ENCODE results near the gene NR2C2.

The NR2C2 gene

DNA sequence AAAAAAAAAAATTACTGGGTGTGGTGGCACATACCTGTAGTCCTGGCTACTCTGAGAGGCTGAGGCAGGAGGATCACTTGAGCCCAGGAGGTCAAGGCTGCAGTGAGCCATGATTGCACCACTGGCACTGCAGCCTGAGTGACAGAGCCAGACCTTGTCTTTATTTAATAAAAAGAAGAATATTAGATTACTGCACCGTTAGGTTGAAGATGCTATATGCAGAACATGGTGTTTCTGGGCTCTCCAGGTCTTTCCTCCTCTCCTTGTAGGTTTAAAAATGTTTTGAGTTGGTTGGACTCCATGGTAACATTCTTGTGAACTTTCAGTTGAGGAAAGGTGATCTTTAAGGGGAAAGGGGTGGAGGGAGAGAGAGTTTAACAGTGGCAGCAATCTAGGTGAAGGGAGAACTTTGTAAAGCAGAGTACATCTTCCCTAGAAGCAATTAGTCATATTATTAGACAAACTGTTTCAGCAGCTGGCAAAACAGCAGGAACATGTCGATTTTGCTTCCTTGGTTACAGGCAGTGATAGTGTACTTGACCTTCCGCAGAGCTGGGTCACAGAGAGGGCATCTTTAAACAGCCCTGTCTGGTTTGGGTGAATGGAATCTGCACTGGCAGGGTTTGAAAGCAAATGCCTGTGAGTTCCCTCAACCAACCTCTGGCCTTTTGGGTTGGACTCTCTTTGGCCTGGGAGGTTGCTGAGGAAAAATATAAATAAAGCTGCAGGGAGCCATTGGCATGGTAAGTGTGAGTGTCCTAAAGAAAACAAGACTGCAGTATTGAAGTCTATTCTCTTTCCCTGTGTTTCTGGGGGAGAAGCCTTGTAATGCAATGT, 42.8 kb downstream of the NR2C2 start:
- Histone ChIP-seq H3K9me2 (replicated peaks; ENCODE audit: insufficient read depth, low read length) (no peaks in the 10 kb centered on the region), H3K27ac (ENCODE audit: low read depth, low read length) (no peak overlapping the region), H3K4me2 (ENCODE audit: low read depth, low read length, poor library complexity, severe bottlenecking) (no peak overlapping the region), H3K9ac (ENCODE audit: low read length) (no peak overlapping the region), H3K4me3 (ENCODE audit: insufficient read depth, low read length, poor library complexity, severe bottlenecking) (no peak overlapping the region), H3F3A (ENCODE audit: insufficient read depth) (no peaks in the 10 kb centered on the region), H3K9me3 (ENCODE audit: insufficient read depth, low read length) (no peaks in the 10 kb centered on the region), H3K27me3 (ENCODE audit: low read length) (no peaks in the 10 kb centered on the region), H3K36me3 (ENCODE audit: low read length) (no peaks in the 10 kb centered on the region), H4K20me1 (ENCODE audit: low read depth, low read length) (no peaks in the 10 kb centered on the region), H3K79me2 (ENCODE audit: insufficient read depth, low read length) (peaks cover 25% of the 10 kb centered on the region), H2AFZ (ENCODE audit: low read depth, low read length, severe bottlenecking) (no peak overlapping the region)
- TF ChIP-seq, protein P1, sequence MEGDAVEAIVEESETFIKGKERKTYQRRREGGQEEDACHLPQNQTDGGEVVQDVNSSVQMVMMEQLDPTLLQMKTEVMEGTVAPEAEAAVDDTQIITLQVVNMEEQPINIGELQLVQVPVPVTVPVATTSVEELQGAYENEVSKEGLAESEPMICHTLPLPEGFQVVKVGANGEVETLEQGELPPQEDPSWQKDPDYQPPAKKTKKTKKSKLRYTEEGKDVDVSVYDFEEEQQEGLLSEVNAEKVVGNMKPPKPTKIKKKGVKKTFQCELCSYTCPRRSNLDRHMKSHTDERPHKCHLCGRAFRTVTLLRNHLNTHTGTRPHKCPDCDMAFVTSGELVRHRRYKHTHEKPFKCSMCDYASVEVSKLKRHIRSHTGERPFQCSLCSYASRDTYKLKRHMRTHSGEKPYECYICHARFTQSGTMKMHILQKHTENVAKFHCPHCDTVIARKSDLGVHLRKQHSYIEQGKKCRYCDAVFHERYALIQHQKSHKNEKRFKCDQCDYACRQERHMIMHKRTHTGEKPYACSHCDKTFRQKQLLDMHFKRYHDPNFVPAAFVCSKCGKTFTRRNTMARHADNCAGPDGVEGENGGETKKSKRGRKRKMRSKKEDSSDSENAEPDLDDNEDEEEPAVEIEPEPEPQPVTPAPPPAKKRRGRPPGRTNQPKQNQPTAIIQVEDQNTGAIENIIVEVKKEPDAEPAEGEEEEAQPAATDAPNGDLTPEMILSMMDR (IDR thresholded peaks at IDR 0.05; ENCODE audit: insufficient read depth, low read length, poor library complexity, severe bottlenecking): no peak
- TF ChIP-seq EZH2phosphoT487 (conservative IDR thresholded peaks at IDR 0.05; ENCODE audit: low read length): no peak

DNA sequence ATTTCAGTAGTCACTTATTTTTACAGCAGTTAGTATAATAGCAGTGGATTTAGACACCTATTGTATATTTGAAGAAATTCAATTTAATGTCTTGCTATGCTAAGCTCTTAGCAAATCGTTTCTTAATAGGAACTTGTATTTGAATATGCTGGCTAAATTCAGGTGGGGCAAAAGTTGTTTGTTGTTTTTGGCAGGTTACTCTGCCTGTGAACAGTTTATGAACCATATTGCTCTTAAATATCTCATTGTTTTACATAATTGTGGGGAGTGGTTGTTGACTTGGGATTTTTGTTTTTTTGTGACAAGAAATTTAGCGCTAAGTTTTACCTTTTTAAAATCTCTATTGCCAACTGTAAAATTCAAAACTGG, 43.4 kb downstream of the NR2C2 start:
- Histone ChIP-seq H3K9me2 (replicated peaks; ENCODE audit: insufficient read depth, low read length) (no peaks in the 10 kb centered on the region), H3K79me2 (ENCODE audit: insufficient read depth, low read length) (peaks cover 25% of the 10 kb centered on the region), H2AFZ (ENCODE audit: low read depth, low read length, severe bottlenecking) (no peak overlapping the region), H4K20me1 (ENCODE audit: low read depth, low read length) (no peaks in the 10 kb centered on the region), H3K9ac (ENCODE audit: low read length) (no peak overlapping the region), H3K4me2 (ENCODE audit: low read depth, low read length, poor library complexity, severe bottlenecking) (no peak overlapping the region), H3K36me3 (ENCODE audit: low read length) (no peaks in the 10 kb centered on the region), H3F3A (ENCODE audit: insufficient read depth) (no peaks in the 10 kb centered on the region), H3K9me3 (ENCODE audit: insufficient read depth, low read length) (no peaks in the 10 kb centered on the region), H3K4me3 (ENCODE audit: insufficient read depth, low read length, poor library complexity, severe bottlenecking) (no peak overlapping the region), H3K27me3 (ENCODE audit: low read length) (no peaks in the 10 kb centered on the region), H3K27ac (ENCODE audit: low read depth, low read length) (no peak overlapping the region)
- TF ChIP-seq, protein P1 (IDR thresholded peaks at IDR 0.05; ENCODE audit: insufficient read depth, low read length, poor library complexity, severe bottlenecking): no peak
- no peak for TF ChIP-seq EZH2phosphoT487 (conservative IDR thresholded peaks at IDR 0.05; ENCODE audit: low read length)

DNA sequence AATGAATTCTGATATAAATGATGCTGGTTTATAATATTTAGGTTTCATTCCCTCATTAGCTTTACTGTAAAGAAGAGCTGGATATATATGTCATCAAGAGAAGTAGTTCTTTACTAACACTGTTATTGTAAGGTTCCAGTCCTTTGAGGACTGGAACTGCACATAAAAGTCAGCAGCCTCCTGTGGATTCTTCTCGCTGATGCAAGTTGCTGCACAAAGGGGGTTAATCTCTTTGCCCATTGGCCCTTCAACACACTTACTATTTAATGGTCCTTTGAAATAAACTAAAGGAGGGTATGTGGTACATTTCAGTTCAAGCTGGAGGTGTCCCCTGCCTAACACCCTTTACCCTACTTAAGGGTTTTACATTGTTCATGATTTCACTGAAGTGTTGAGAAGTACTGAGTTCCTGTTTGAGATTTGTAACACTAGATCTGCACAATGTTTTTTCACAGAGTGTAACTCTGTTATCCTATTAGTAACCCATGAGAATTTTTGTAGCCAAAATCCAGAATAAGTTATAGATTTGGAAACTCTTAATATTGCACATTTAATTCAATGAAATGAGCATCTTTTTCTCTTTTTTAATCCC, 43.9 kb downstream of the NR2C2 start:
- Histone ChIP-seq H3K9me3 (ENCODE audit: insufficient read depth, low read length) (no peaks in the 10 kb centered on the region), H2AFZ (ENCODE audit: low read depth, low read length, severe bottlenecking) (no peak overlapping the region), H3K36me3 (ENCODE audit: low read length) (no peaks in the 10 kb centered on the region), H3K4me3 (ENCODE audit: insufficient read depth, low read length, poor library complexity, severe bottlenecking) (no peak overlapping the region), H4K20me1 (ENCODE audit: low read depth, low read length) (no peaks in the 10 kb centered on the region), H3K79me2 (ENCODE audit: insufficient read depth, low read length) (peaks cover 28% of the 10 kb centered on the region), H3K4me2 (ENCODE audit: low read depth, low read length, poor library complexity, severe bottlenecking) (no peak overlapping the region), H3F3A (ENCODE audit: insufficient read depth) (no peaks in the 10 kb centered on the region), H3K27ac (ENCODE audit: low read depth, low read length) (no peak overlapping the region), H3K9ac (ENCODE audit: low read length) (no peak overlapping the region), H3K27me3 (ENCODE audit: low read length) (no peaks in the 10 kb centered on the region), H3K9me2 (replicated peaks; ENCODE audit: insufficient read depth, low read length) (no peaks in the 10 kb centered on the region)
- TF ChIP-seq, protein P1 (IDR thresholded peaks at IDR 0.05; ENCODE audit: insufficient read depth, low read length, poor library complexity, severe bottlenecking): no peak
